Mucosa of descending colon (tissue), 3 donors: ENCODE results near the gene CYSTM1. TPM values are rescaled to one million over a fixed set of nuclear protein-coding genes. Genes with fewer than 3 reads are reported as not detected.

Source experiments
- ATAC-seq: fragments of 200-7000 bp; cut with Tn5 transposase; one replicate; pipeline ENCODE4 v1.9.1; 2020; ENCODE audit warnings: mild to moderate bottlenecking, moderate library complexity
- DNase-seq, 3 donors: peaks; one replicate each; pipeline ENCODE4 v3.0.0-alpha.2; 2020
- H3K36me3 ChIP-seq: fragments of 200-600 bp; one replicate; pipeline ENCODE4 v1.8.0; 2021; ENCODE audit warnings: low read depth, mild to moderate bottlenecking
- H3K4me1 ChIP-seq: fragments of 200-600 bp; one replicate; pipeline ENCODE4 v1.8.0; 2021; ENCODE audit warnings: low read depth, mild to moderate bottlenecking
- H3K4me3 ChIP-seq: fragments of 200-600 bp; one replicate; pipeline ENCODE4 v1.8.0; 2021; ENCODE audit warnings: mild to moderate bottlenecking
- H3K9me3 ChIP-seq: fragments of 200-600 bp; one replicate; pipeline ENCODE4 v1.8.0; 2021; ENCODE audit warnings: mild to moderate bottlenecking
- intact Hi-C, 2 donors: fragments of 100-400 bp; cut with DNase I in 1 of 2; cut with micrococcal nuclease in 1 of 2; formaldehyde crosslinking; loops; one replicate each; pipeline versions ENCODE4 v1.11.0 to v1.11.1; 2022; cut with DNase I, micrococcal nuclease
- total RNA-seq, 3 donors: library from RNA; stranded (reverse); fragmentation: NEBNext Ultra II Directional in 2 of 3; extraction: Animal tissue kit (Norgen Biotek cat#: 25700) in 2 of 3; gene quantifications; one replicate each; pipeline versions ENCODE4 v1.2.1 to v1.2.4, GENCODE V29; 2021 to 2023
- TF ChIP-seq, protein P1 (sequence below): fragments of 200-600 bp; IDR thresholded peaks from one replicate; pipeline ENCODE4 v1.8.0; 2022; ENCODE audit warnings: antibody characterized with exemption, mild to moderate bottlenecking
- donor health status: DM: no; HTN: no; CAD: no; lungs with moderate emphysema.
- donor health status: DM: no; HTN: no; CAD: no.
- donor health status: DM: no; HTN: yes; CAD: no.

The CYSTM1 gene
- total RNA-seq, 3 donors from 2014 or later, result 76.3 to 175 (median 136) TPM

DNA sequence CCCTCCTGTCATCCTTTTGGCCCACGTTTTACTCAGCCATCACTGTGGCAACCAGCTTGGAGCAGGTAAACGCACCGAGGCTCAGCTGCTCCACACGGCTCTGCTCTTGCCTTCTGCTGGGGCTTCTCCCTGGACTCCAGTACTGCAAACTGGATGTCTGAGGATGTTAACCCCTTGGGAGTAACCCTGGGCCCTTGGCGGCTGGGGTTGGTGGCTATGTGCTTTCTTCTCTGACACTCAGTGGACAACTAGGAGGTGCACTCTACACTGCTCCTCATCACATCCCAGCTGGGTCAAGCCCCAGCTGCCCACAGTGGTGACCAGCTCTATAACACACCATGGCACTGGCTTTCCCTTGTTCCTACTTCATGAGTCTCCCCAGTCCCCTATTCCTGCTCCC, 12.2 kb upstream of the CYSTM1 start:
- no peaks in the 10 kb centered on the region for H3K36me3 ChIP-seq
- no peak for ATAC-seq
- no peak overlapping the region for H3K4me3 ChIP-seq
- peaks cover 17% of the 10 kb centered on the region for H3K4me1 ChIP-seq
- DNase-seq, result no peak
- no peaks in the 10 kb centered on the region for H3K9me3 ChIP-seq
- TF ChIP-seq, protein P1, sequence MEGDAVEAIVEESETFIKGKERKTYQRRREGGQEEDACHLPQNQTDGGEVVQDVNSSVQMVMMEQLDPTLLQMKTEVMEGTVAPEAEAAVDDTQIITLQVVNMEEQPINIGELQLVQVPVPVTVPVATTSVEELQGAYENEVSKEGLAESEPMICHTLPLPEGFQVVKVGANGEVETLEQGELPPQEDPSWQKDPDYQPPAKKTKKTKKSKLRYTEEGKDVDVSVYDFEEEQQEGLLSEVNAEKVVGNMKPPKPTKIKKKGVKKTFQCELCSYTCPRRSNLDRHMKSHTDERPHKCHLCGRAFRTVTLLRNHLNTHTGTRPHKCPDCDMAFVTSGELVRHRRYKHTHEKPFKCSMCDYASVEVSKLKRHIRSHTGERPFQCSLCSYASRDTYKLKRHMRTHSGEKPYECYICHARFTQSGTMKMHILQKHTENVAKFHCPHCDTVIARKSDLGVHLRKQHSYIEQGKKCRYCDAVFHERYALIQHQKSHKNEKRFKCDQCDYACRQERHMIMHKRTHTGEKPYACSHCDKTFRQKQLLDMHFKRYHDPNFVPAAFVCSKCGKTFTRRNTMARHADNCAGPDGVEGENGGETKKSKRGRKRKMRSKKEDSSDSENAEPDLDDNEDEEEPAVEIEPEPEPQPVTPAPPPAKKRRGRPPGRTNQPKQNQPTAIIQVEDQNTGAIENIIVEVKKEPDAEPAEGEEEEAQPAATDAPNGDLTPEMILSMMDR, result no peak
- intact Hi-C loops, result no loop called here

DNA sequence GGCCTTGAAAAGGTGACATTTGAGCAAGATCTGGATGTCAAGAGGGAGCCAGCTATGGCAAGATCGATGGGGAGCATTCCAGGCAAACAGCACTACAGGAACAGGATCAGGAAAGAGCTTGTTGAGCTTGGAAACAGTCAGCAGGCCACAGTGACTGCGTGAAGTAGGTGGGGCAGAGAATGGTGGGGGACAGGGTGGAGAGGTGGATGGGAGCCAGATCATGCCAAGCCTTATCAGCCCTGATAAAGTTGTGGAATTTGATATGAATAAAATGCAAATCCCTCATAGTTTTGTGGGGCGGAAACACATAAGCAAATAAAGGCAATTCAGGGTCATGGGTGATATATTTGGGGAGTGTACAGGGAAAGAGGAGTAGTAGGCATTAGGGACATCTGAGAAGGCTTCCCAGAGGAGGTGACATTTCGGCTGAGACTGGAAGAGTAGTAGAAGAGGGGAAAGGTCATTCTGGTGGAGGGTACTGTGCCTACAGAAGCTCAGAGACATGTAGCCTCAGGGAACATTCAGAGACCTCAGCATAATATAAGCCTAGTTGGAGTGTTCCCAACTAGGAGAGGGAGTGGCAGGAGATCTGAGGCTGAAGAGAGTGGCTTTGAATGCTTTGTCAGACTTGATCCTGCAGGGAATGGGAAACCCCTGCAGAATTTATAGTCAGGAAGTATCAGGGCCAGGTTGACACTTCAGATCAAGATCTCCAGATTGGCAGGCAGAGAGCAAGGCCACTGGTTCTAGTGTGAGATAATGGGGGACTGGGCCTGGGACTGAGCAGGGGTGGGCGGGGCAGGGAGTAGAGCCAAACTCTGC, 9.7 kb upstream of the CYSTM1 start:
- peak; percentile 91 for ATAC-seq
- intact Hi-C loops, result loop anchor here in 1 of 2 donors (5.0 kb wide), 1 partner anchor 182 kb away; the partner anchor contains the start of gene HBEGF
- Histone ChIP-seq H3K4me1 (peaks cover 17% of the 10 kb centered on the region), H3K36me3 (no peaks in the 10 kb centered on the region), H3K4me3 (no peak overlapping the region), H3K9me3 (no peaks in the 10 kb centered on the region)
- peak; percentile 70 to 77 (median 74) for DNase-seq
- TF ChIP-seq, protein P1, result no peak

DNA sequence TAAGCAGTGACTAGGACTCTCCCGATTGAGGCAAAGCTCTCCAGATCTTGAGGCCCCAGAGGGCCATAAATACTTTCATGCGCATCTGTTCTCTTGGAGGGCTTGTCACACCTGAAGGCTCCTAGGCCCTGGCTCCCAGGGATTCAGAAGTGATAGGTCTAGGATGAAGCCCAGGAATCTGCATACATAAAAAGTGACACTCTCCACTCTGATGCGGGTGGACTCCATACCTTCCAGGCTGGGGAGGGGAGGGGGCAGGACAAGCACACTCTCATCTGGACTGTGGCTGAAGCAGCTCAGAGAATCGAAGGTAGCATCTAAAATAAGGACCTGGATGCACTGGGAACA, 9.1 kb upstream of the CYSTM1 start:
- intact Hi-C loops, result loop anchor here in 1 of 2 donors (5.0 kb wide), 1 partner anchor 181 kb away; the partner anchor contains the start of gene HBEGF
- no peak for ATAC-seq
- DNase-seq, result no peak
- H3K4me1 ChIP-seq, result peaks cover 17% of the 10 kb centered on the region
- H3K9me3 ChIP-seq, result no peaks in the 10 kb centered on the region
- no peak overlapping the region for H3K4me3 ChIP-seq
- H3K36me3 ChIP-seq, result no peaks in the 10 kb centered on the region
- TF ChIP-seq, protein P1, result no peak

DNA sequence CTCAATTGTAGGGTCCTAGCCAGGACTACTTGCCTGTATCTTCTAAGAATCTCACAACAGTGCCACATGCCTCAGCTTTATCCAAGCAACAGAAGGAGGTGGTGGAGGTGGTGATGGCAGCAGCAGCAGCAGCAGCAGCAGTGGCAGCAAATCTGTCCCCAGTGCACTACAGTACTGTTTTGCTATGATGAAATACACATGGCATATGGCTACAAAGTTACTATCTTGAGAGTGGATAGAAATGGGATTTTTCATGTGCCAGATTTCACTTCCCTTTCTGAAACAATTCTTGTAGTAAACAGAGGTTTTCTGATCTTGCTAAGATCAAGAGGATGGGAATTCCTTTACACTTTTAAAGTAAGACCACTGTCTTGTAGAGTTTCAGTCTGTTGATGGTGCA, 8.1 kb upstream of the CYSTM1 start:
- intact Hi-C loops, result loop anchor here in 1 of 2 donors (5.0 kb wide), 1 partner anchor 180 kb away; the partner anchor contains the start of gene HBEGF
- TF ChIP-seq, protein P1, result no peak
- Histone ChIP-seq H3K4me3 (no peak overlapping the region), H3K36me3 (no peaks in the 10 kb centered on the region), H3K9me3 (no peaks in the 10 kb centered on the region), H3K4me1 (peaks cover 17% of the 10 kb centered on the region)
- ATAC-seq (no peak), DNase-seq (no peak)

DNA sequence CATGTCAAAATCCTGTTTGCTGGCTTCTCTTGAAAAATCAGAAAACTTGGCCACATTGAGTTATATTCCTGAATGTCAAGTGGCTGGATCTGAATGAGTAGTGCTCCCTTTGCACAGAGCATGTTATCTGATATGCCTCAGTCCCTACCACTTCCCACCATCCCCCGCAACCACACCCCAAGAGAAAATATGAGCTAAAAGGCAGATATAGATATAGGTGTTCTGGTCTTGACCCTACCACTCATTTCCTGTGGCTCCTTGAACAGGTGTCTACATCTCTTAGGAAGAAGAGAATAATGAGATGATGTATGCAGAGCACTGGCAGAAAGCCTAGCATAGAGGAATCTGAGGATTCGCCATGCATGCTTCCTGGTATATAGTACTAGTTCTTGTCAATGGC, 6.6 kb upstream of the CYSTM1 start:
- TF ChIP-seq, protein P1, result no peak

More for the DNA sequence above, 6.6 kb upstream of the CYSTM1 start:
- peaks cover 17% of the 10 kb centered on the region for H3K4me1 ChIP-seq
- H3K9me3 ChIP-seq, result no peaks in the 10 kb centered on the region
- no peak overlapping the region for H3K4me3 ChIP-seq
- intact Hi-C loops, result loop anchor here in 1 of 2 donors (5.0 kb wide), 1 partner anchor 179 kb away; the partner anchor contains the start of gene HBEGF
- ATAC-seq, result no peak
- no peak for DNase-seq
- H3K36me3 ChIP-seq, result no peaks in the 10 kb centered on the region
